ENCODE data around the gene ZFAND2B. TPM values are rescaled to one million over a fixed set of nuclear protein-coding genes. Genes with fewer than 3 reads are reported as not detected.

The ZFAND2B gene
- total RNA-seq, 4 donors from 2014 or later = 43.7 to 129 (median 112) TPM

DNA sequence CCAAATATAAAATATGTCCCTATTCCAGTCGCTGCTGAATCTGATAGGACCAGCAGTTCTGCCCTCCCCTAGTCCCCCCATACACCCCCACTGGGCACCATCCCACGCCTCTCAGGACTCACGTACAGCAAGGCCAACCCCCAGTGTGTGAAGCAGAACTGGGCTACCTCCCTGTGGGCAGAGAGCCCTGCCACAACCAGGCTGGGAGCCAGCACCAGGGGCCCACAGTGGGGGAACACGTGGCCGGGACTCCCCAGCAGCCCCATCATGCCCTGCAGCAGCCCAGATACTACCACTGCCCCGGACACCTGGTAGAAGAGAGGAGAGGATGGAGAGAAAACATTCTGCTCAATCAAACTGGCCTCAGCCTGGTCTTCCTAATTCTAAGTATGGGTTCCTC, 38.1 kb upstream of the ZFAND2B start:
- H3K9me3 ChIP-seq = no peaks in the 10 kb centered on the region

DNA sequence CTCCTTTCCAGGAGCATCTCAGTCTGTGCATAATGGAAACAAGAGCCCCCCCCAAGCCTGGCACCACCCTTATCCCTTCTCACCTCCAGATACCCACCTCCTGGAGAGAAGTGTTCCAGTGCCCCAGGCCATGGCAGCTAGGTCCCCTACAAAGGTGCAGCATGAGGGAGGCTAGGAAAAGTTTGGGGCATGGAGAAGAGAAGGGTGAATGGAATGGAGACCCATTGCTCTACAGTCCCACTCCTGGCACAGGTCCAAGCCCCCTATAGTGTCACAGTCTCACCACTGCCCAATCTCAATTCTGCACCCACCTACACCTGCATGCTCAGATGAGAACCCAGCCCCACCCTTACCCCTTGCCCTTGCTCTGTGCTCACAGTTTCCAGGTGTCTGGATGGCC, 37.6 kb upstream of the ZFAND2B start:
- peak overlapping the region in 1 of 4 donors; percentile 45 for H3K4me3 ChIP-seq
- TF ChIP-seq, protein P1, sequence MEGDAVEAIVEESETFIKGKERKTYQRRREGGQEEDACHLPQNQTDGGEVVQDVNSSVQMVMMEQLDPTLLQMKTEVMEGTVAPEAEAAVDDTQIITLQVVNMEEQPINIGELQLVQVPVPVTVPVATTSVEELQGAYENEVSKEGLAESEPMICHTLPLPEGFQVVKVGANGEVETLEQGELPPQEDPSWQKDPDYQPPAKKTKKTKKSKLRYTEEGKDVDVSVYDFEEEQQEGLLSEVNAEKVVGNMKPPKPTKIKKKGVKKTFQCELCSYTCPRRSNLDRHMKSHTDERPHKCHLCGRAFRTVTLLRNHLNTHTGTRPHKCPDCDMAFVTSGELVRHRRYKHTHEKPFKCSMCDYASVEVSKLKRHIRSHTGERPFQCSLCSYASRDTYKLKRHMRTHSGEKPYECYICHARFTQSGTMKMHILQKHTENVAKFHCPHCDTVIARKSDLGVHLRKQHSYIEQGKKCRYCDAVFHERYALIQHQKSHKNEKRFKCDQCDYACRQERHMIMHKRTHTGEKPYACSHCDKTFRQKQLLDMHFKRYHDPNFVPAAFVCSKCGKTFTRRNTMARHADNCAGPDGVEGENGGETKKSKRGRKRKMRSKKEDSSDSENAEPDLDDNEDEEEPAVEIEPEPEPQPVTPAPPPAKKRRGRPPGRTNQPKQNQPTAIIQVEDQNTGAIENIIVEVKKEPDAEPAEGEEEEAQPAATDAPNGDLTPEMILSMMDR (IDR thresholded peaks at IDR 0.05) = no peak
- TF ChIP-seq POLR2A (IDR thresholded peaks at IDR 0.05) = no peak
- no peak for DNase-seq
- H3K27me3 ChIP-seq = no peaks in the 10 kb centered on the region
- H3K4me1 ChIP-seq = peaks cover 0 to 20% (median 0%) of the 10 kb centered on the region in 4 donors
- peaks cover 0 to 31% (median 0%) of the 10 kb centered on the region in 3 donors for H3K36me3 ChIP-seq
- H3K9me3 ChIP-seq = no peaks in the 10 kb centered on the region
- peak overlapping the region in 1 of 4 donors; percentile 81 for H3K27ac ChIP-seq

More for the DNA sequence above, 38.1 kb upstream of the ZFAND2B start:
- Histone ChIP-seq H3K4me3 (no peak overlapping the region), H3K27me3 (no peaks in the 10 kb centered on the region), H3K4me1 (peaks cover 0 to 16% (median 0%) of the 10 kb centered on the region in 4 donors), H3K27ac (peak overlapping the region in 1 of 4 donors; percentile 81), H3K36me3 (peaks cover 0 to 27% (median 0%) of the 10 kb centered on the region in 3 donors)
- DNase-seq = no peak
- TF ChIP-seq, protein P1 (IDR thresholded peaks at IDR 0.05) = no peak
- no peak for TF ChIP-seq POLR2A (IDR thresholded peaks at IDR 0.05)

- Histone ChIP-seq H3K27me3 (no peaks in the 10 kb centered on the region), H3K9me3 (no peaks in the 10 kb centered on the region), H3K4me1 (peaks cover 0 to 30% (median 0%) of the 10 kb centered on the region in 4 donors), H3K27ac (peak within 1 kb of the TSS in 1 of 4 donors; percentile 81), H3K4me3 (peak within 1 kb of the TSS in 2 of 4 donors; percentile 11 to 45), H3K36me3 (peaks cover 0 to 42% (median 0%) of the 10 kb centered on the region in 3 donors)
- TF ChIP-seq, protein P1 (IDR thresholded peaks at IDR 0.05) = no peak
- TF ChIP-seq POLR2A (IDR thresholded peaks at IDR 0.05) = peak in 1 of 2 donors; percentile 43
- DNase-seq = peak in 1 of 3 donors; percentile 72
Measured at GRCh38 chr2:219169930-219170654, 36.5 kb upstream of the ZFAND2B start, which contains the start of gene SLC23A3. Gene SLC23A3, minus strand, starts transcription at chr2:219170029. Its CDS starts 45 bp downstream, at chr2:219169984.

DNA sequence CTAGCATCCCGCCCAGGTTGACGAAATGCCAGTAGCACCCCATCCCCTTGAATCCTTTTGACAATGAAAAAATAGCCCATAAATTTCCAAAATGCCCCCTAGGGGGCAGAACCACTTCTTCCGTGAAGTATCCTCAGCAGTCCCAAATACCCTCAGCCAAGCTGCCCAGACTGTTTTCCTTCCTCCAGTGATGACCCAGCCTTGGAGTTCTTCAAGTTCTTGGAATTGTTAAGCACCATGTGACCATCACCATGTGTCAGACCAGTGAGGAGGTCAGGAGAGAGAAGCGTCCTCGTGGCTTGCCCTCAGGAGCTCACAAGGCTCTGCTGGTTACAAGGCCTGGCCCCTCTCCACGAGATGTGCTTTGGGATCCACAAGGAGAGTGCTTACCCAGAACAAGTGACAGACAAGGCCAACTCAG, 35.3 kb upstream of the ZFAND2B start:
- Histone ChIP-seq H3K4me1 (peaks cover 0 to 41% (median 0%) of the 10 kb centered on the region in 4 donors), H3K27ac (peak overlapping the region; percentile 5 to 54 (median 35)), H3K36me3 (peaks cover 0 to 41% (median 0%) of the 10 kb centered on the region in 3 donors), H3K4me3 (no peak overlapping the region), H3K27me3 (no peaks in the 10 kb centered on the region), H3K9me3 (no peaks in the 10 kb centered on the region)
- no peak for TF ChIP-seq POLR2A (IDR thresholded peaks at IDR 0.05)
- TF ChIP-seq, protein P1 (IDR thresholded peaks at IDR 0.05) = peak; percentile 51 to 83 (median 60)
- peak in 2 of 3 donors; percentile 28 to 69 for DNase-seq

DNA sequence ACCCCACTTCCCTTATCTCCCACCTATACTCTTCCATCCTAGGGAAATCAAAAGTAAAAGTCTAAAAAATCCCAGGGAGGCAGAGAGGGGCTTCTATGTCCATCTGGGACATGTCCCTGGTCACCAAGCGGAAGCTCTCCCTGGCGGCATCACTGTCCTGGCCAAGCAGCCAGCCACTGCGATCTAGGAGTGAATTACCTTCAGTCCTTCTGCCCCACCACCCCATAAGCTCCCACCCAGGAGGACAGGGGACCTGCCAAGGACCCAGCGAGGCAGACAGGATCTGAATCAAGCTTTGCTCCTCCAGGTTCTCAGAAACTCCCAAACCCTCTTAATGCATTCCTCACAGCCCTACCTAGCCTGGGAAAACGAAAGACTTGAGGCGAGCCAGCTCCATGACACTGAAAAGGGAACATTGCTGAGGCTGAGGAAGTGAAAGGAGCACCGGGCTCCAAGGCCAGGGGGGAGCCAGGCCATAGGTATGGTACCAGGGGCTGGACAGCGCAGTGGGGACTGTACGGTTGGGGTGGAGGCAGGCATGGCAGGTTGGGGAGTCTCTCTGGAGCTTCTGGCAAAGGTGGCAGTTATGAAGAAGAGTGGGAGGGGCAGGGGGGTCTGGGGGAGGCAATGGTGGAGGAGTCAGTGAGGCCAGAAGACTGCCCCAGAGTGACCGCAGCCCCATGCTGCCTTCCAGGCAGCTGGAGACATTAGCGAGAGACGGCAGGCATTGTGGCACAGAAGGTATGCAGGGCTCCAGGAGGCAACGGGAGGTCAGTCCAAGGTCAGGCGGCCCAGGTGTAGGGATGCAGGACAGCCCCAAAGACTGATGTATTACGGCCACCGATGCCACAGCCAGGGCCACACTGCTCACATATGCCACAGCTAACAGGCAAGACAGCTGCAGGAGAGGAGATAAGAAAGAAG, 34.1 kb upstream of the ZFAND2B start:
- DNase-seq = peak in 1 of 3 donors; percentile 39
- H3K4me3 ChIP-seq = no peak overlapping the region
- H3K36me3 ChIP-seq = peaks cover 0 to 36% (median 0%) of the 10 kb centered on the region in 3 donors
- peaks cover 0 to 42% (median 0%) of the 10 kb centered on the region in 4 donors for H3K4me1 ChIP-seq
- H3K27ac ChIP-seq = peak overlapping the region in 3 of 4 donors; percentile 20 to 54 (median 50)
- no peaks in the 10 kb centered on the region for H3K27me3 ChIP-seq
- TF ChIP-seq POLR2A (IDR thresholded peaks at IDR 0.05) = no peak
- TF ChIP-seq, protein P1 (IDR thresholded peaks at IDR 0.05) = no peak
- H3K9me3 ChIP-seq = no peaks in the 10 kb centered on the region
